Dermis lymphatic vessel endothelial cell (primary cell): Measurements from ENCODE around the gene ILKAP. TPM values are rescaled to one million over a fixed set of nuclear protein-coding genes. Genes with fewer than 3 reads are reported as not detected.

ENCODE experiments used
- total RNA-seq: library from RNA; depleted of rRNA; stranded (reverse); fragments of >200 nt; gene quantifications from 2 replicates; pipeline ENCODE4 v1.2.1, GENCODE V29; 2014

The ILKAP gene, protein sequence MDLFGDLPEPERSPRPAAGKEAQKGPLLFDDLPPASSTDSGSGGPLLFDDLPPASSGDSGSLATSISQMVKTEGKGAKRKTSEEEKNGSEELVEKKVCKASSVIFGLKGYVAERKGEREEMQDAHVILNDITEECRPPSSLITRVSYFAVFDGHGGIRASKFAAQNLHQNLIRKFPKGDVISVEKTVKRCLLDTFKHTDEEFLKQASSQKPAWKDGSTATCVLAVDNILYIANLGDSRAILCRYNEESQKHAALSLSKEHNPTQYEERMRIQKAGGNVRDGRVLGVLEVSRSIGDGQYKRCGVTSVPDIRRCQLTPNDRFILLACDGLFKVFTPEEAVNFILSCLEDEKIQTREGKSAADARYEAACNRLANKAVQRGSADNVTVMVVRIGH
- 16.6 and 16.7 TPM in 2 replicates for total RNA-seq

GRCh38 chr2:238203094-238203972 lies at the start of gene ILKAP:
ILKAP (minus strand) TSS chr2:238203695; CDS start chr2:238203553, 142 bp downstream.

DNA sequence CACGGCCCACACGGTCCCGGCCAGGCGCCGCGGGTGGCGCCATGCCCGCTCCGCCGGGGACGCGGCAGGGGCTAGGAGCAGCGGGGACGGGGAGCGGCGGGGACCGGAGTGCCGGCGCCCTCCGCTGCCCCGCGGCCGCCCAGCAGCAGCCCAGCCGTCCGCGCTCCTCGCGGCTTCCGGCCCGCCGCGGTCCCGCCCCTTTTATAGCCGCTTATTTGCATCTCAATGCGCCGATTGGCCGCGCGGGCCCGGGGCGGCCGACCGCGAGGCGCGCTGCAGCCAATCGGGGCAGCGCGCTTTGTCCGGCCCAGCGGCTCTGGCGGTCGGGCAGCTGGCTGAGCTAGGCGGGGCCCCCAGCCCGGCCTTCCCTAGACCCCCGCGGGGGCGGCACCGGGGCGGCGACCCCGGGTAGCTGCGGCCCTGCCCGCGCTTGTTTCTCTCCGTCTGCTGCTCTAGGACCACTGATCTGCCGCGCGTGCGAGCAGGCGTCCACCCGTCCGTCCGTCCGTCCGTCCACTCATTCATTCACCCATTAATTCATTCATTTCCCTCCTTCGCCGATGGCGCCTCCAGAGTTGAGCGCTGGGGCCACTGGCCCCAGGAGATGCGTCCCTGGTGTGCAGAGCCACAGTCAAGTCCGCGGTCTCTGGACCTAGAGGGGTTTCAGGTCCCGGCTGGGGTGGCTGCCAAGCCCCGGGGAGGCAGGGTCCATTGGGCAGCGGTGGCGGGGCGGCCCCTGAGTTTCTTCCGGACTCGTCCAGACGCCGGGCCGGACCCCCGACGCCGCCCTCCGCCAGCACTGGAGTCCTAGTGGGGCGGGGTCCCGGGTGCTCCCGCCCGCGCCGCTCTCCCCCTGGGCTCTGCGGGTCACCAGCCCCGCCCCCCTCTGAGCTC lies 36.6 kb upstream of the ILKAP start, which contains the start of gene HES6:
HES6 (minus strand) TSS at position 176 of the 894 bp plus-strand sequence; CDS start at position 43, 133 bp downstream.

GRCh38 chr2:238158509-238159070 lies 44.9 kb downstream of the ILKAP start, which contains the start of gene ERFE:
ERFE (plus strand) TSS chr2:238158970; CDS start chr2:238159008, 38 bp downstream.

DNA sequence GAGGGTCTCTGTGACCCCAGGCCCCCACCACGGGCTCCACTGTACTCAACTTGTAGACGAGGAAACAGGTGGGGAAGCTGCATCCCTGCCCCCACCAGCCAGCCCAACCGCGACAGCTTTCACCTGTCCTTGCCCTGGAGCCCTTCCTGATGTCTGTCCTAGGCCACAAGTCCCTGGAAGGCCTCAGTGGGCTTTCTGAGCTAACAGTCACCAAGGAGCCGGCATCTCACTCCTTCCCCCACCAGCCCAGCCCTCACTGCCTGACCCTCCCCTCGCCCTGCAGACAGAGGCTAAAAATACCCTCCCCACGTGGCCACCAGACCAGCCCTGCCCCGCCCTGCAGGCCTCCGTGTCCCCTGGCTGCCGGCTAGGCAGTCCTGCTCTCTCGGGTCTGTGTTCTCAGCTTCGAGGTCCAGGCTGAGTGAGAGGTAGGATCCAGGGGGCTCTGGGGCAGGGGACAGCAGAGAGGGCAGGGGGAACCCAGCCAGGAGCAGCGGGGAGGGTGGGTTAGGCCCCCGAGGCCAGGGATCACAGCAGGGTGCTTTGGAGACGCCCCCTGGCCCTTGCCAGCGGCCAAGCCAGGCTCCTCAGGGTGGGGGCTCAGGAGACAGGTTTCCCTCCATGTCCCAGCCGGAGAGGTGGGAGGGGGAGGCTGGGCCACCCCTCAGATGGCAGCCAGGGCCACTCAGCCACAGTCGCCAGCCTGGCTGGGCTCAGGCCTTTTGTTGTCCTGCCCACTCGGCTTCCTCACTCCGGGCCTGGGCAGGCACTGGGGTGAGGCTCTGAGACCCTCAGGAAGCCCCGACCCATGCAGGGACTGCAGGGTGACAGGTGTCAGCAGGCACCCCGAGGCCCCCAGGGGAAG lies 64.9 kb downstream of the ILKAP start, which contains the start of gene KLHL30:
KLHL30 (plus strand) TSS at position 338 of the 865 bp plus-strand sequence. CDS start 2,087 bp downstream, outside the sequence.

Other genes starting within 250 kb of the ILKAP start
- 37.9 and 40.1 TPM in 2 replicates for gene UBE2F, start 236.7 kb downstream of the ILKAP start, total RNA-seq
- gene SCLY, start 142.7 kb downstream of the ILKAP start, total RNA-seq: 7.6 and 11.2 TPM in 2 replicates
- gene ESPNL, start 103.4 kb downstream of the ILKAP start, total RNA-seq: not detected in 2 replicates
- gene KLHL30, start 65.0 kb downstream of the ILKAP start, total RNA-seq: under 0.01 TPM in 1 of 2 replicates, not detected in the other
- 0.22 TPM in 1 of 2 replicates, not detected in the other for gene ERFE, start 44.7 kb downstream of the ILKAP start, total RNA-seq
- 0.77 and 1.7 TPM in 2 replicates for gene HES6, start 36.3 kb upstream of the ILKAP start, total RNA-seq
- gene PER2, start 84.9 kb upstream of the ILKAP start, total RNA-seq: 2.0 and 2.7 TPM in 2 replicates
- gene TRAF3IP1, start 116.8 kb upstream of the ILKAP start, total RNA-seq: 5.6 and 6.4 TPM in 2 replicates
- 5.2 and 7.6 TPM in 2 replicates for gene ASB1, start 223.2 kb upstream of the ILKAP start, total RNA-seq